ENCODE results near the gene PAWR. TPM values are rescaled to one million over a fixed set of nuclear protein-coding genes. Genes with fewer than 3 reads are reported as not detected.

PAWR gene
- total RNA-seq, 1 donor from 2014 or later: 110 TPM

GRCh38 chr12:79597910-79598309 is 92.9 kb downstream of the PAWR start:
- no peak overlapping the region for H3K4me3 ChIP-seq (ENCODE audit: low read depth, low read length)
- TF ChIP-seq, protein P1, sequence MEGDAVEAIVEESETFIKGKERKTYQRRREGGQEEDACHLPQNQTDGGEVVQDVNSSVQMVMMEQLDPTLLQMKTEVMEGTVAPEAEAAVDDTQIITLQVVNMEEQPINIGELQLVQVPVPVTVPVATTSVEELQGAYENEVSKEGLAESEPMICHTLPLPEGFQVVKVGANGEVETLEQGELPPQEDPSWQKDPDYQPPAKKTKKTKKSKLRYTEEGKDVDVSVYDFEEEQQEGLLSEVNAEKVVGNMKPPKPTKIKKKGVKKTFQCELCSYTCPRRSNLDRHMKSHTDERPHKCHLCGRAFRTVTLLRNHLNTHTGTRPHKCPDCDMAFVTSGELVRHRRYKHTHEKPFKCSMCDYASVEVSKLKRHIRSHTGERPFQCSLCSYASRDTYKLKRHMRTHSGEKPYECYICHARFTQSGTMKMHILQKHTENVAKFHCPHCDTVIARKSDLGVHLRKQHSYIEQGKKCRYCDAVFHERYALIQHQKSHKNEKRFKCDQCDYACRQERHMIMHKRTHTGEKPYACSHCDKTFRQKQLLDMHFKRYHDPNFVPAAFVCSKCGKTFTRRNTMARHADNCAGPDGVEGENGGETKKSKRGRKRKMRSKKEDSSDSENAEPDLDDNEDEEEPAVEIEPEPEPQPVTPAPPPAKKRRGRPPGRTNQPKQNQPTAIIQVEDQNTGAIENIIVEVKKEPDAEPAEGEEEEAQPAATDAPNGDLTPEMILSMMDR (conservative IDR thresholded peaks at IDR 0.05; ENCODE audit: low read depth, low read length): no peak
- no peak for DNase-seq (ENCODE audit: low read depth)

DNA sequence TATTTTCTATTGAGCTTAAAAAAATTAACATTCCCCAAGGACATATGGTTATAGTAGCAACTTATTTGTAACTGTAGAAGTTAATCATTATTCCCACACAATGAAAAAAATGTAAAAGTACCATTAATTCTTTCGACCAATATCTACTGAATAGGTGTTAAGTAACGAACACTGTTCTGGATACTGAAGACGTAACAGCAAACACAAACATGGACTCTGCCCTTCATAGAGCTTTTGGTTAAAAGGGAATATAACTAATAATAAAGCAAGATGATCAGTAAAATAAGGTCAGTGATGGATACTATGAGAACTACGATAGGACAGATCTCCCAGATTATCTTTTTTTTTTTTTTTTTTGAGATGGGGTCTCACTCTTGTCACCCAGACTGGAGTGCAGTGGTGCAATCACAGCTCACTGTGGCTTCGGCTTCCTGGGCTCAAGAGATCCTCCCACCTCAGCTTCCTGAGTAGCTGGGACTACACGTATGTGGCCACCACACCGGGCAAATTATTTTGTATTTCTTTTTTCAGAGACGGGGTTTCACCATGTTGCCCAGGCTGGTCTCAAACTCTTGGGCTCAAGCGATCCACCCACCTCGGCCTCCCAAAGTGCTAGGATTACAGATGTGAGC is 93.9 kb downstream of the PAWR start:
- no peak overlapping the region for H3K4me3 ChIP-seq (ENCODE audit: low read depth, low read length)
- TF ChIP-seq, protein P1 (conservative IDR thresholded peaks at IDR 0.05; ENCODE audit: low read depth, low read length): no peak
- no peak for DNase-seq (ENCODE audit: low read depth)

DNA sequence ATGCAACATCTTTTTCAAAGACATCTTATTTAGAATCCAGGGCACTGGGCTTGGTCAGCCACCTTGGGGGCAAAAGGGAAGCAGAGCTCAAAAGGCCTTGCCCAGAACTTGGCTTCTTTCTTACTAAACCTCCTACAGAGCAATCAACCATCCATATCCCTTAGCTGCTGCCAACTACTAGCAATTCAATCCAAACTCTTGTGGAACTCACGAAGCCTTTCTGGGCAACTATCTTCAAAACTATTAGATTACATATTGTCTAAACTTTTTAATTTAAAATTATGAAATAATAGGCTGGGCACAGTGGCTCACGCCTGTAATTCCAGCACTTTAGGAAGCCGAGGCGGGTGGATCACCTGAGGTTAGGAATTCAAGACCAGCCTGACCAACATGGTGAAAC is 95.5 kb downstream of the PAWR start:
- TF ChIP-seq, protein P1 (conservative IDR thresholded peaks at IDR 0.05; ENCODE audit: low read depth, low read length): no peak
- no peak overlapping the region for H3K4me3 ChIP-seq (ENCODE audit: low read depth, low read length)
- DNase-seq (ENCODE audit: low read depth): no peak

GRCh38 chr12:79592865-79593264 is 97.9 kb downstream of the PAWR start:
- H3K4me3 ChIP-seq (ENCODE audit: low read depth, low read length): no peak overlapping the region
- TF ChIP-seq, protein P1 (conservative IDR thresholded peaks at IDR 0.05; ENCODE audit: low read depth, low read length): no peak
- no peak for DNase-seq (ENCODE audit: low read depth)

GRCh38 chr12:79591988-79592387 is 98.8 kb downstream of the PAWR start:
- TF ChIP-seq, protein P1 (conservative IDR thresholded peaks at IDR 0.05; ENCODE audit: low read depth, low read length): no peak
- no peak for DNase-seq (ENCODE audit: low read depth)

GRCh38 chr12:79590751-79591150 is 100.0 kb downstream of the PAWR start:
- TF ChIP-seq, protein P1 (conservative IDR thresholded peaks at IDR 0.05; ENCODE audit: low read depth, low read length): no peak
- no peak for DNase-seq (ENCODE audit: low read depth)

More at GRCh38 chr12:79591988-79592387, 98.8 kb downstream of the PAWR start:
- H3K4me3 ChIP-seq (ENCODE audit: low read depth, low read length): no peak overlapping the region

DNA sequence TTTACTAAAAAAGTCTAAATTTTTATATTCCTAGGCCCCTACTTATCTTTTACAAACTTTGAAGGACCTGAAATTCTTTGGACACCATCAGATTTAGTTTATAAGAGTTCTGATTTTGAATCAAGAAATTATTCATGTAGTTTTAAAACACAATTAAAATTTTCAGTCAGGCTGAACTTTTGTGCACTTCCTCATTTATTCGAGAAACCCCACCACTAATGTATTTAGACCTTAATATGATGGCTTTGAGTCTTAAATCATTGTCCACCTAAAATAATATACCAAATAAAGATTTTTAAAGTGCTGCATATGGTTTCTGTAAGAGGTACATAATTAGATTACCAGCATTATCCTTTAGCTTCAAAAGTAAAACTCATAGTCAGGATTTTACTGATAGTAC is 103.4 kb downstream of the PAWR start:
- TF ChIP-seq, protein P1 (conservative IDR thresholded peaks at IDR 0.05; ENCODE audit: low read depth, low read length): no peak
- H3K4me3 ChIP-seq (ENCODE audit: low read depth, low read length): no peak overlapping the region
- no peak for DNase-seq (ENCODE audit: low read depth)

More at GRCh38 chr12:79590751-79591150, 100.0 kb downstream of the PAWR start:
- no peak overlapping the region for H3K4me3 ChIP-seq (ENCODE audit: low read depth, low read length)
